HG02678 (cell line): ENCODE measurements around the gene DENND2D.
"Not testable (repeated sequence)": the region's sequence is repeated elsewhere in the genome, so short reads cannot be mapped to it uniquely, and the experiment has no call there.

Experiments used
- ATAC-seq: cut with Tn5 transposase; IDR thresholded peaks from one replicate; pipeline ENCODE4 v1.9.1; 2021; ENCODE audit warnings: mild to moderate bottlenecking, moderate library complexity; ENCODE audit not compliant: unreplicated experiment

Gene DENND2D

DNA sequence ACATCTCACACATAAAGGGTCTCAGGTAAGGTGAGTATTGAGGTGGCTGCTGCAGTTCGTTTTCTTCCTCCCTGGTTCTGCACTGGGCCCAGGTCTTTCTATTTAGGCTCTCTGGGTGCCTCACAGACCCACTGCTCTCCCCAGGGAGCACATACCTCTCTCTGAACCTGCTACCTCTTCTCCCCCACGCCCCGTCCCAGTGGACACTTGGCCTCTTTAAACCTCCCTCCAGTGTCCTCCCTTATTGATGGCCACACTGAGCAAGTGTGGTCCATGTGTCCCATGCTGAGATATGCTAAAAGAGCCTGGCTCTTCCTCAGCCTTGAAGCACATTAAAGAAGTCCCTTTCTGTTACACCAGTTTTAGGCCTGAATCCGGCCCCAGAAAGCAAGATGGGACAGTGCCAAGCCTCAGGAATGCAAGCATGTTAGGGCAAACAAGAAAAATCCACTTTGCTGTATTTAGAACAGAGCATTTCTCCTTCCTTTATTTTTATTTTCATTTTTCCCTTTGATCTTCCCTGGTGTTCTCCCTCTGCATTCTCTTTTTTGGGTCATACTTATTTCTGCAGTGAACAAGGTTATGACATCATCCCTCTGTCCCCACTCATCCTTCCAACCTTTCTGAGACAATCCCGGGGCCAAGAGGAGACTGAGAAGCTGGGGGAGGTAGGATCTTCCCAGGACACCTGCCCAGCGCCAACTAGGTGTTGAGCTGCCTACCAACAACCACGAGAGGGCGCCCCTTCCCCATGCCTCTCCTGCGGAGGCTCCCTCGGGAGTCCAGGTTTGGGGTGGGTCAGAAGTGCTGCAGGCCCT is 22.1 kb upstream of the DENND2D start:
- peak; percentile 30 for ATAC-seq

- ATAC-seq, result peak; percentile 61
Measured at GRCh38 chr1:111221633-111222291, 21.3 kb upstream of the DENND2D start.

- ATAC-seq, result no peak
Measured at GRCh38 chr1:111221276-111221632, 20.8 kb upstream of the DENND2D start.

- ATAC-seq, result no peak
Measured at GRCh38 chr1:111220302-111220890, 19.9 kb upstream of the DENND2D start.

DNA sequence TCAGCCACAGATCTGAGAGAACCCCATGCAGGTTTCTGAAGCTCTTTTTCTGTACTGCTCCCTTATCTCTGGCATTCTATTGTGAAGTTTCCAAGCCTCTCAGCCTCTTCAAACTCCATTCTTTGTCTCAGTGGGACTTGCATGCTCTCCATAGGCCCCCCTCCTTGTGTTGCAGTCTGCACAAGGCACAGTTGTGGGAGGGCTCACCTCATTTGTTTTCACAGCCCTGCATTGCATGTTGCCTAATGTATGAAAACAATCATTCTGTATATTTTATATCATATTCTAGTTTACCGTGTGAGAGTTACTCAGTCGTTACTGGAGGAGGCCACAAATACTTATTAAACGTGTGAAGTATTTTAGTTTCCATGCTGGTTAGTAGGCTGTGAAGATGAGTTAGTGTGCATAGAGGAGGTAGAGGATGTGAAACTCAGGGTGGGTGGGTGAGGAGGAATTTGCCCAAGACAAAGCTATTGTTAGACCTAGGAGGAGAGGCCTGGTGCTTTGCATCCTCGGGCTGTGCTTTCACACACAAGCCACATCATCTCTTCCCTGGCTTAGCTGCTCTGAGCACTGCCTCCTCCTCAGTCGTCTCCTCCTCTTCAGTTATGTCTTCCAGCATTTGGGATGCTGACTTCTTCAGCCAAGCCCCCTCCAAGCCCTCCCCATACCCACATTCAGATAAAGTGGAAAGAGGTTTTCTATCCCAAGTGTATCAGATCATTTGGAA is 19.3 kb upstream of the DENND2D start:
- peak; percentile 38 for ATAC-seq

- no peak for ATAC-seq
Measured at GRCh38 chr1:111218701-111219556, 18.5 kb upstream of the DENND2D start.

GRCh38 chr1:111217183-111217910 is 16.9 kb upstream of the DENND2D start:
- ATAC-seq, result no peak

DNA sequence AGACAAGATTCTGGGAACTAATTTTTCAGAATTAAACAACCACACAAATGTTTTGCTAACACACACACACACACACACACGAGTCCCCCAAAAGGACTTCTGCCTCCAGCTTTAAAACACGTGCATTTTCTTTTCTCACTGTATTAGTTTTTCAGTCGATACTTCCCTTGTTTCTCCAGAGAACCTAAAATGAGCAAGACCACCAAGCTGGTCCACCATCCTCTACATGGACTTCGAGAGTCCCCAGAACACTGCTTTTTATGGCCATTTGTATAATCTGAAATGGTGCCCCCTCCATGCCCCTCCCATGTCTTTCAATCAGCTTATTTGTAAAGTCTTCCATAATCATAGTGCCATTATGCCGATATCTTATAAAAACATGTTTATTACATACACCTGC is 16.3 kb upstream of the DENND2D start:
- ATAC-seq, result no peak

GRCh38 chr1:111215285-111215684 is 14.8 kb upstream of the DENND2D start:
- not testable (repeated sequence) for ATAC-seq

GRCh38 chr1:111214884-111215283 is 14.4 kb upstream of the DENND2D start:
- no peak for ATAC-seq

GRCh38 chr1:111214074-111214801 is 13.8 kb upstream of the DENND2D start:
- no peak for ATAC-seq

DNA sequence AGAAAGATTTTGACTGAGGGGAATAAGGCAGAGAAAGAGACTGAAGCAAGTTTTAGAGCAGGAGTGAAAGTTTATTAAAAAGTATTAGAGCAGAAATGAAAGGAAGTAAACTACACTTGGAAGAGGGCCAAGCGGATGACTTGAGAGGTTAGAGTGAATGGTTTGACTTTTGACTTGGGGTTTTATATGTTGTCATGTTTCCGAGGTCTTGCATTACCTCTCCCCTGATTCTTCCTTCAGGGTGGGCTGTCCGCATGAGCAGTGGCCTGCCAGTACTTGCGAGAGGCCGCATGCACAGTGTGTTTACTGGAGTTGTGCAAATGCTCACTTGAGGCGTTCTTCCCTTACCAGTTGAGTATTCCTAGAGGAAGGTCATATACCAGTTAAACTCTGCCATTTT is 13.0 kb upstream of the DENND2D start:
- no peak for ATAC-seq

DNA sequence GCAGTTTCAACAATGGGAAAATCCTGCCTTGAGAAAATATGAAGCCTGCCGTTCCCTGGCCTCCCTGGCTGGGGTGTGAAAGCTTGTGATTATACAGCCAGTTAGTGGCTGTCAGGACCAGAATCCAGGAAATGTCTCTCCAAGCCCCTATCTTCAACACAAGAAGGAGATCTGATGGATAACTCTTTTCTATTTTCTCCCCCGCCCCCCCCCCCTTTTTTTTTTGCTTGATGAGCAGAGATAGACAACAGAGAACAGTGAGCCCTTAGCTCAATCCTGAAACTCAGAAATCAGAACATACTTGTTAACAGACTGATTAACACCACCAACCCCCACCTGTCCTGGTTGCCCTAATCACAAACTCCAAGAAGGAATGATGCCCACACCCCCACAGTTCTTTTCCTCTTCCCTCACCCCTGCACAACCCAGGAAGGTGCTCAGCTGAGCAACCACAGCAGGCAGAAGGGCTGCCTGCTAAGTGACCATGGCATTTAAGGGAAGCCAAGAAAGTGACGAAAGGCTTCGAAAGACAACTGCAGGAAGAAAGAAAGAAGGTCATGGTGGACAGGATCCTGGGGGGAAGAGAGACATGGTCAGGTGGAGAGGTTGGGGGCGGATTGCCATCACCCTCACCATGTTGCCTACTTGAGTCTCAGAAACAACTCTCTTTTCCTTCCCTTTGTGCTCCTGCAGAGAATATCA is 12.3 kb upstream of the DENND2D start:
- no peak for ATAC-seq

DNA sequence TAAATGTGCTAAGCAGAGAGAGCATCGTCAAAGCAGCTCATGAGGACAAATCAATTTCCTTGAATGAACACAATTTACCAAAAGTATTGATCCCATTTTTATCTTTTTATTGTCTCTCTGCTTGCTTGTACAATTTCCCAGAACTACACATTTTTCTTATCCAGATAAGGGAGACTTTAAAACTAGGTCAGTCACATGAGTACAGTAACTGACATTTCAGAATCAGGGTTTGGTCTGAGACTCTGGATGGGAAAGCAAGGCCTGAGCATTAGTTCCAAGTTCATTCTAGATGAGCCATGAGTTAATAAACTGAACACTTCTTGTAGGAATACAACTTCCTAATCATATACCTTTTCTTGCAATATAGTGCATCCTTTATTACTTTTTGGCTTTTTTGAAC is 11.5 kb upstream of the DENND2D start:
- ATAC-seq, result no peak

DNA sequence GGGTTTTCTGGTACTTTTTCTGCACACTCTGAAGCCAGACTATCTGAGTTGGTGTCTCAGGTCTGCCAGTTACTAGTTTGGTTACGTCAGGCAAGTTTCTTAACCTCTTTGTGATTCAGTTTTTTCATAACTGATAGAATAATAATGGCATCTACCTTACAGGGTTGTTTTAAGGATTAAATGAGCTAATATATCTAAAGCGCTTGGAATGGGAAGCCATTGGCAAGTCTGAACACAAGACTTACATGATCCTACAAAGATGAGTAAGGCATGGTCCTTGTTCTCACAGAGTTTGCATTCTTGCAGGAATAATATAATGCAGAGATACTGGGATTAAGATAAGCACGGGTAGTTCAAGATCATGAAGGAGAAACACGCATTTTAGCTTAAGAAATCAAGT is 9.2 kb upstream of the DENND2D start:
- no peak for ATAC-seq

DNA sequence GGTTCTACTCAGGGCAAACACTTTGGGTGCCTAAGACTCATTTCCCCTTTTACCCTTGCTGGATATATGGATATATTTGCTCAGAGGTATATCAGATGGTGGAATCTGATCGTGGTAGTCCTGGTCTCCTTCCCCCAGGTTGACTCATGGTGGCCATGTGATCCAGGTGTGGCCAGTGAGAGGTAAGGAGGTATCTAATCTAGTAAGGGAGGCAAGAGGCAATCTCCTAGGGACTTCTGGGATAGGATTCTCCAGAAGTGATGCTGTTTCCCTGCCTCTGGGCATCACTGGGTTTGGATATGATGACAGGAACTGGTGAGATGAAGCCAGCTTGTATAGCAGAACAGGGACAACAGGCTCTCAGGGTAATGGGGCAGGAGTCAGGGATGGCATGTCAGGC is 8.5 kb upstream of the DENND2D start:
- no peak for ATAC-seq

DNA sequence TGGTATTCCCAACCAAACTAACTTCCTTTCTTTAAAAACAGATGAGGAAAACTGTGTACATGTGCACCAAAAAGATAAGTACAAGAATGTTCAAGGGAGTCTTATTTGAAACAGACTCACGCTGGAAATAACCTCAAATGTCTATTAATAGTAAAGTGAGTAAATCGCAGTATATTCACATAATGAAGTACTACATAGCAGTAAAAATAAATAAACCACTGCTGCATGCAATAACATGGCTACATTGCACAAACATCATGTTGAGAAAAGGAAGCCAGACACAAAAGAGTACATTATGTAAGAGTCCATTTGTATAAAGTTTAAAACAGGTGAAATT is 5.2 kb upstream of the DENND2D start:
- ATAC-seq, result no peak

DNA sequence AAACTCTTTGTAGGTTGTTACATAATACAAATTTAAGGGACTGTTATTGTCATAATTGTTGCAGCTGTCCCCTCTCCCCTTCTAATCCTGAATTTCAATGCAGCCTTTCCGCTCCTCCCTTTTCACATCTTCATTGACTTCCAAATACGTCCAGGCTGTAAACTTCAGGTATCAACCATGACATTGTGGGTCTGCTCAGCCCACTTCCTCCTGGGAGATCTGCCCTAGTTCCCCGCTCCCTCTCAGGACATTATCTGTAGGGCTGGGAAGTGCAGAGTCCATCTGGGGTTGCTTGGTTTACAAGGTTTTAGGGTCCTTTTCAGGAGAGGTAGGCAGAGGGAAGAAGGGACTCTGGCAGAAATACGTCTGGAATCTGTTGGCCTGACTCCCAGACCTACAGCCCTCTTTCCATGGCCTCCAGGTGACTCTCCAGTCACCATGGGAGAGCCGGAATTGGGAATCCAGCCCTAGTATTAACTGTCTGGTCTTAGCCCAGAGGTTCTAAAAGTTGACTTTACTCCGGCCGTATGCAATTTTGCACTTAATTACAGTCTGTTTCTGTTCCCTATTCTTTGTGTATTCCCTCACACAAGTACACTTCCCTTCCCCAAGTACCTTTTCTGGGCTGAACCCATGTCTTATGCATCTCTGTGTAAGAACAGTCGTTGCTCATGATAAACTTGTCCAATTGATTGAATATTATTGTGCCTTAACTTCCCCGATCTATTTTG is 4.7 kb upstream of the DENND2D start:
- ATAC-seq, result no peak
